Sigmoid colon (tissue), 3 donors: ENCODE measurements around the gene ZFPM1.

Experiments
- POLR2A ChIP-seq, 2 donors: fragments of 450-650 bp; IDR thresholded peaks; one replicate each; pipeline ENCODE4 v1.6.1; 2016; ENCODE audit warnings: antibody characterized with exemption in 2 of 2, mild to moderate bottlenecking in 2 of 2, moderate library complexity in 2 of 2
- TF ChIP-seq, protein P1 (sequence below), 4 experiments: fragments of 450-650 bp in 3 of 4; fragments of 200-600 bp in 1 of 4; IDR thresholded peaks; one replicate each; pipeline ENCODE4 v1.5.1; 2016 to 2019; ENCODE audit warnings: antibody characterized with exemption in 4 of 4, mild to moderate bottlenecking in 3 of 4, moderate library complexity in 2 of 4

DNA sequence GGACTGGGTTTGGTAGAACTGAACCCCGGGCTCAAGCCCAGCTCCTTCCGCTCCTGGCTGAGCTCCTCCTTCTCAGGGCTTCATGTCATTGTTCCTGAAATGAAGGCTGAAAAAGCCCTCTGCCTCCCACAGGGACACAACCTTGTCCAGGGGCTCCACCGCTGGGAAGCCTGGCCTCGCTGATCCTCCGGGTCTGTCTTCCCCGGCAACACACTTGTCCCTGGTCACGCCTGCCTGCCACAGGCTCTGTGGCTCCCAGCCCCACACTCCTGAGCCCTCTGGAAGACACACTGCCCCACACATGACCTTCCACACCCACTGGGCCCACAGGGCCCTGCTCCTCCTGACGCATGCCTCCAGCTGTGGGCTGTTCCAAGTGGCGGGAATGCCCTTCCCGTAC, 99.1 kb downstream of the ZFPM1 start:
- TF ChIP-seq, protein P1, sequence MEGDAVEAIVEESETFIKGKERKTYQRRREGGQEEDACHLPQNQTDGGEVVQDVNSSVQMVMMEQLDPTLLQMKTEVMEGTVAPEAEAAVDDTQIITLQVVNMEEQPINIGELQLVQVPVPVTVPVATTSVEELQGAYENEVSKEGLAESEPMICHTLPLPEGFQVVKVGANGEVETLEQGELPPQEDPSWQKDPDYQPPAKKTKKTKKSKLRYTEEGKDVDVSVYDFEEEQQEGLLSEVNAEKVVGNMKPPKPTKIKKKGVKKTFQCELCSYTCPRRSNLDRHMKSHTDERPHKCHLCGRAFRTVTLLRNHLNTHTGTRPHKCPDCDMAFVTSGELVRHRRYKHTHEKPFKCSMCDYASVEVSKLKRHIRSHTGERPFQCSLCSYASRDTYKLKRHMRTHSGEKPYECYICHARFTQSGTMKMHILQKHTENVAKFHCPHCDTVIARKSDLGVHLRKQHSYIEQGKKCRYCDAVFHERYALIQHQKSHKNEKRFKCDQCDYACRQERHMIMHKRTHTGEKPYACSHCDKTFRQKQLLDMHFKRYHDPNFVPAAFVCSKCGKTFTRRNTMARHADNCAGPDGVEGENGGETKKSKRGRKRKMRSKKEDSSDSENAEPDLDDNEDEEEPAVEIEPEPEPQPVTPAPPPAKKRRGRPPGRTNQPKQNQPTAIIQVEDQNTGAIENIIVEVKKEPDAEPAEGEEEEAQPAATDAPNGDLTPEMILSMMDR (IDR thresholded peaks at IDR 0.05), result no peak
- no peak for TF ChIP-seq POLR2A (IDR thresholded peaks at IDR 0.05)
